Caco-2 (cell line): Measurements from ENCODE around the gene LMF1. TPM values are rescaled to one million over a fixed set of nuclear protein-coding genes. Genes with fewer than 3 reads are reported as not detected.

Experiments
- BruUV-seq: library from RNA; stranded (reverse); fragments of 400-500 nt; replicated peaks from 2 replicates; lab custom pipeline; 2021; lab: Mats Ljungman, UMichigan
- CTCF ChIA-PET: fragments of 300-600 bp; sonication (Branson Sonifier 250); formaldehyde crosslinking; loops from one replicate; lab custom pipeline; 2022; ENCODE audit warnings: antibody characterized with exemption; lab: Charles Lee
- POLR2A ChIA-PET: fragments of 300-600 bp; sonication (Branson Sonifier 250); formaldehyde crosslinking; loops from one replicate; lab custom pipeline; 2022; ENCODE audit warnings: antibody characterized with exemption; lab: Charles Lee
- DNase-seq, 2 experiments: peaks; one replicate each; pipeline versions ENCODE4 v3.0.0 to v3.0.0-alpha.2; 2020 to 2022
- H3K27me3 ChIP-seq: replicated peaks from 2 replicates; pipeline ENCODE4 v1.6.0; 2011; ENCODE audit warnings: low read length; ENCODE audit not compliant: control insufficient read depth, insufficient read depth
- H3K36me3 ChIP-seq: 2 replicates; pipeline ENCODE4 v1.5.1; 2011; ENCODE audit warnings: low read length; ENCODE audit not compliant: control insufficient read depth, insufficient read depth
- H3K4me1 ChIP-seq: fragments of 250-450 bp; sonication (Bioruptor Pico); 2 replicates; pipeline ENCODE4 v1.5.1; 2020; ENCODE audit warnings: mild to moderate bottlenecking
- H3K4me3 ChIP-seq: 2 replicates; pipeline ENCODE4 v1.5.1; 2011; ENCODE audit warnings: low read depth, mild to moderate bottlenecking, control low read depth, low read length
- H3K9me3 ChIP-seq: fragments of 250-450 bp; sonication (Bioruptor Pico); 2 replicates; pipeline ENCODE4 v1.5.1; 2020; ENCODE audit warnings: mild to moderate bottlenecking, moderate library complexity
- H3K27ac Mint-ChIP-seq: one replicate; pipeline ENCODE4 v1.8.0; 2022; ENCODE audit warnings: mixed read lengths; ENCODE audit not compliant: unreplicated experiment
- H3K27me3 Mint-ChIP-seq: one replicate; pipeline ENCODE4 v1.8.0; 2022; ENCODE audit warnings: mixed read lengths; ENCODE audit not compliant: insufficient read depth, unreplicated experiment
- H3K36me3 Mint-ChIP-seq: one replicate; pipeline ENCODE4 v1.8.0; 2022; ENCODE audit warnings: mild to moderate bottlenecking, mixed read lengths; ENCODE audit not compliant: insufficient read depth, unreplicated experiment
- H3K4me1 Mint-ChIP-seq: one replicate; pipeline ENCODE4 v1.8.0; 2022; ENCODE audit warnings: low read depth, mixed read lengths; ENCODE audit not compliant: unreplicated experiment
- H3K4me3 Mint-ChIP-seq: one replicate; pipeline ENCODE4 v1.8.0; 2022; ENCODE audit warnings: mild to moderate bottlenecking, moderate library complexity, mixed read lengths; ENCODE audit not compliant: unreplicated experiment
- H3K9me3 Mint-ChIP-seq: one replicate; pipeline ENCODE4 v1.8.0; 2022; ENCODE audit warnings: mixed read lengths; ENCODE audit not compliant: unreplicated experiment
- intact Hi-C: fragments of 100-400 bp; cut with micrococcal nuclease; formaldehyde crosslinking; loops from one replicate; pipeline ENCODE4 v1.10.0; 2022; ENCODE audit not compliant: unreplicated experiment
- total RNA-seq: library from RNA; stranded (reverse); gene quantifications from 2 replicates; pipeline ENCODE4 v1.2.3, GENCODE V29; 2022
- TF ChIP-seq, protein P1 (sequence below), 2 experiments: fragments of 200-600 bp in 1 of 2; IDR thresholded peaks; 1 replicate in 1 of 2; 2 replicates in 1 of 2; pipeline versions ENCODE4 v1.5.1 to v1.8.0; 2011 to 2022; ENCODE audit warnings: antibody characterized with exemption in 1 of 2, control low read depth in 1 of 2, inconsistent platforms in 1 of 2, low read depth in 1 of 2, low read length in 1 of 2, mild to moderate bottlenecking in 1 of 2, moderate library complexity in 1 of 2; ENCODE audit not compliant: insufficient read depth in 1 of 2, severe bottlenecking in 1 of 2, unreplicated experiment in 1 of 2

The LMF1 gene
- total RNA-seq, 1 experiment from 2014 or later, result 12.3 TPM

DNA sequence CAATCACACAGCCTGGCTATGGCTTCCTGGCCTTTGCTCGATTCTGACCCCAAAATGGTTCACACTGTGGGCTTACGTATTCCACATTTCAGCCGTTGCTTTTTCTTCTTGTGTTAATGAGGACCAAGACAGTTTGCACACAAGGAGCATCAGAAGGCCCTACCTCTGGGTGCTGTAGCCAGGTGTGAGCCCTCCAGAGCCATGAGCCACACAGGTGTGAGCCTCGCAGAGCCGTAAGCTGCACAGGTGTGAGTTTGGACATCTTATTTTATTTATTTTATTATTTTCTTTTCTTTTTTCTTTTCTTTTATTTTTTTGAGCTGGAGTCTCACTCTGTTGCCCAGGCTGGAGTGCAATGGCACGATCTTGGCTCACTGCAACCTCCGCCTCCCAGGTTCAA is 70.6 kb downstream of the LMF1 start:
- no peak for DNase-seq
- intact Hi-C loops, result no loop called here
- no peak overlapping the region for H3K4me3 Mint-ChIP-seq
- no peaks in the 10 kb centered on the region for H3K27me3 Mint-ChIP-seq
- Histone ChIP-seq H3K4me1 (no peaks in the 10 kb centered on the region), H3K27me3 (no peaks in the 10 kb centered on the region), H3K36me3 (no peaks in the 10 kb centered on the region), H3K9me3 (no peaks in the 10 kb centered on the region), H3K4me3 (no peak overlapping the region)
- TF ChIP-seq, protein P1, sequence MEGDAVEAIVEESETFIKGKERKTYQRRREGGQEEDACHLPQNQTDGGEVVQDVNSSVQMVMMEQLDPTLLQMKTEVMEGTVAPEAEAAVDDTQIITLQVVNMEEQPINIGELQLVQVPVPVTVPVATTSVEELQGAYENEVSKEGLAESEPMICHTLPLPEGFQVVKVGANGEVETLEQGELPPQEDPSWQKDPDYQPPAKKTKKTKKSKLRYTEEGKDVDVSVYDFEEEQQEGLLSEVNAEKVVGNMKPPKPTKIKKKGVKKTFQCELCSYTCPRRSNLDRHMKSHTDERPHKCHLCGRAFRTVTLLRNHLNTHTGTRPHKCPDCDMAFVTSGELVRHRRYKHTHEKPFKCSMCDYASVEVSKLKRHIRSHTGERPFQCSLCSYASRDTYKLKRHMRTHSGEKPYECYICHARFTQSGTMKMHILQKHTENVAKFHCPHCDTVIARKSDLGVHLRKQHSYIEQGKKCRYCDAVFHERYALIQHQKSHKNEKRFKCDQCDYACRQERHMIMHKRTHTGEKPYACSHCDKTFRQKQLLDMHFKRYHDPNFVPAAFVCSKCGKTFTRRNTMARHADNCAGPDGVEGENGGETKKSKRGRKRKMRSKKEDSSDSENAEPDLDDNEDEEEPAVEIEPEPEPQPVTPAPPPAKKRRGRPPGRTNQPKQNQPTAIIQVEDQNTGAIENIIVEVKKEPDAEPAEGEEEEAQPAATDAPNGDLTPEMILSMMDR (IDR thresholded peaks at IDR 0.05; ENCODE audit: insufficient read depth in 1 of 2, low read depth in 1 of 2, low read length in 1 of 2, severe bottlenecking in 1 of 2, unreplicated experiment in 1 of 2), result no peak
- ChIA-PET CTCF (no interaction called here), POLR2A (no interaction called here)
- H3K4me1 Mint-ChIP-seq, result no peaks in the 10 kb centered on the region
- BruUV-seq, result no TSS peak
- H3K36me3 Mint-ChIP-seq, result no peaks in the 10 kb centered on the region
- no peak overlapping the region for H3K27ac Mint-ChIP-seq
- H3K9me3 Mint-ChIP-seq, result peaks cover 5% of the 10 kb centered on the region

DNA sequence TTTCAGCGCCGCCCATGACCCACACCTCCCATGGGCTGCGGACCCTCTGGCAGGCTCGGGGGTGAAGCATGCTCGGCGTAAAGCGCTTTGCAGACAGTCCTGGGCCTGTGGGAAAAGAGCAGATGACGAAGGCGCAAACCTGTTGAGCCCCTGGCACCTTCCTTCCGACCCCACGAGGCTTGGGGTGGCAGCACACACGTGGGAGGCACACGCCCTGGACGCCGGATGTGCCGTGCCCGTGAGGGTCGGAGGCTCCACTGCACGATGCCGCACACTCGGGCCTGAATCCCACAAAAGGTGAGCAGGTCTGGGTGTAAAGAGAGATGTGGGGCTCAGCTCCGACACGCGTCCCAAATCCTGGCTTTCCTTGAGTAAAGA is 71.1 kb downstream of the LMF1 start:
- no peaks in the 10 kb centered on the region for H3K9me3 ChIP-seq
- H3K4me1 ChIP-seq, result no peaks in the 10 kb centered on the region
- Mint-ChIP-seq H3K36me3 (no peaks in the 10 kb centered on the region), H3K4me3 (no peak overlapping the region), H3K27me3 (no peaks in the 10 kb centered on the region), H3K27ac (no peak overlapping the region), H3K9me3 (no peaks in the 10 kb centered on the region), H3K4me1 (no peaks in the 10 kb centered on the region)
- no peaks in the 10 kb centered on the region for H3K36me3 ChIP-seq
- TF ChIP-seq, protein P1 (IDR thresholded peaks at IDR 0.05; ENCODE audit: insufficient read depth in 1 of 2, low read depth in 1 of 2, low read length in 1 of 2, severe bottlenecking in 1 of 2, unreplicated experiment in 1 of 2), result no peak
- BruUV-seq, result no TSS peak
- ChIA-PET CTCF (no interaction called here), POLR2A (no interaction called here)
- intact Hi-C loops, result no loop called here
- no peak for DNase-seq
- no peak overlapping the region for H3K4me3 ChIP-seq
- H3K27me3 ChIP-seq, result no peaks in the 10 kb centered on the region

DNA sequence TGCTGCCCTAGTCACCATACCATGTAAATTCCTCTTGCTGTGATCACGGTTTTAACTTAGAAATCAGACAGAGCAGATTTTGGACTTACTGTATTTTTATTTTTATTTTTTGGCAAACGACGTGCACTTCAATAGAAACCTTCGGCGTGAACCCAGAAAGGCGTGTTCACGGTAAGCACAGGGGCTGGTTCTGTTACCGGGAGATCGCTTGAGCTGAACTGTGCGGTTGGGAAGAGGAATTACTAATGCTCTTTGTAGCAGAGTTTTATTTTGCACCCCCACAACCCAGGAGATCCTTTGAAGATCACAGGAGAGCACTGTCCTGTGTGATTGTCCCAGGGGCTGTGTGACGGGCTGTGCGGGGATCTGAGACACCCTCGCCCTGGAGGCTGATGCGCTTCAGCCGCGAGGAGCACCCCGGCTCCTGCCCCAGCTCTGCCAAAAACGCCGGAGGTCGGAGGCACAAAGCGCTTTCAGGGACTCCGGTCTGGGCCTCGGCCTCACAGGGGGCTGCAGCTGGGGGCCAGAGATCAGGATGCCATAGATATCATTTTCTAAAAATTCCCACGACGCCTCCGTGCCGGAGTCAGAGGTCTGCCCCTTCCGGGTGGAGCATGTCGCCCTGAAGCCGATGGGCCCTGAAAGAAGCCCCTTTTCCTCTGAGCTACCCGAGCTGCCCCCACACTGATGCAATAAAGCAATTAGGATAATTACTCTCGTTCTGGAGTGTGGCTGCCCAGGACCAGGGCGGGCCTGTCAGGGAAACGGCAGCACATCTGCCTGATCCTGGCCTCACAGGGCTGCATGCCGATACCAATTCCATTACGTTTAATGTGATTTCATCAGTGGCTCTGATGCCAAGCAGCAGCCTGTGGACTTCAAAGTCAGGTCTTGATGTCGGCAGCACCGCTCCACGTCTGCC is 71.8 kb downstream of the LMF1 start:
- H3K4me3 ChIP-seq, result no peak overlapping the region
- POLR2A ChIA-PET, result no interaction called here

More for the DNA sequence above, 71.8 kb downstream of the LMF1 start:
- no peaks in the 10 kb centered on the region for H3K4me1 ChIP-seq
- intact Hi-C loops, result no loop called here
- H3K27ac Mint-ChIP-seq, result no peak overlapping the region
- H3K9me3 Mint-ChIP-seq, result no peaks in the 10 kb centered on the region
- no peaks in the 10 kb centered on the region for H3K9me3 ChIP-seq
- H3K4me1 Mint-ChIP-seq, result no peaks in the 10 kb centered on the region
- no TSS peak for BruUV-seq
- no peaks in the 10 kb centered on the region for H3K27me3 ChIP-seq
- DNase-seq, result no peak
- H3K4me3 Mint-ChIP-seq, result no peak overlapping the region
- CTCF ChIA-PET, result no interaction called here
- no peaks in the 10 kb centered on the region for H3K36me3 Mint-ChIP-seq
- H3K36me3 ChIP-seq, result no peaks in the 10 kb centered on the region
- H3K27me3 Mint-ChIP-seq, result no peaks in the 10 kb centered on the region
- TF ChIP-seq, protein P1 (IDR thresholded peaks at IDR 0.05; ENCODE audit: insufficient read depth in 1 of 2, low read depth in 1 of 2, low read length in 1 of 2, severe bottlenecking in 1 of 2, unreplicated experiment in 1 of 2), result no peak
